Middle frontal gyrus (tissue), 1 donor: ENCODE measurements around the gene STAT5A.
"Not testable (repeated sequence)": the region's sequence is repeated elsewhere in the genome, so short reads cannot be mapped to it uniquely, and the experiment has no call there.

Experiments
- DNase-seq: peaks from one replicate; pipeline ENCODE4 v3.0.0-alpha.2; 2015; ENCODE audit warnings: low spot score; ENCODE audit errors: extremely low spot score

STAT5A gene

DNA sequence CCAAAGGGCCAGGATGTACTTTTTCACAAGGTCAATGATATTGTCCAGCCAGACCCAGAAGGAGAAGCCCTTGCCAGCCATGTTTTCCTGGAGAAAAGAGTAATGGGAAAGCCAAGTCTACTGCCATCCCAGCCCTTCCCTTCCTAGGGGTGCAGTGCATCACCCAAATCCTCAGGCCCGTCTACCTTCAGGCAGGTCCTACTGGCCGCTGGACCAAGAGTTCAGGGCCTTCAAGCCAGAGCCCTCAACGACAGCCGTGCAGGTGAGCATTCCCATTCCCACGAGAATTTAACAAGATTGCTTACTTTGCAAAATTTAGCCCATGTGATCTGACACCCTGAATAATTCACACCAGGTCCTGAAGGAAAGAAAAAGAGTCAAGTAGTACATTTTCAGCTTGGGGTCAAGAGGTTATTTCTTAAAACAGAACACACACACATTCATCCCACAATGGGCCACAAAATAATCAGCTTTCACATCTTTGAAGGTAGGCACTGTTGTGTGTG is 35.0 kb downstream of the STAT5A start:
- no peak for DNase-seq

- DNase-seq, result no peak
Observed at GRCh38 chr17:42325026-42325425, 36.7 kb downstream of the STAT5A start.

- no peak for DNase-seq
Observed at GRCh38 chr17:42329025-42329976, 41.0 kb downstream of the STAT5A start.

GRCh38 chr17:42333053-42333452 is 44.8 kb downstream of the STAT5A start:
- no peak for DNase-seq

- no peak for DNase-seq
Observed at GRCh38 chr17:42334677-42335076, 46.4 kb downstream of the STAT5A start.

- DNase-seq, result no peak
Observed at GRCh38 chr17:42337442-42337841, 49.1 kb downstream of the STAT5A start.

DNA sequence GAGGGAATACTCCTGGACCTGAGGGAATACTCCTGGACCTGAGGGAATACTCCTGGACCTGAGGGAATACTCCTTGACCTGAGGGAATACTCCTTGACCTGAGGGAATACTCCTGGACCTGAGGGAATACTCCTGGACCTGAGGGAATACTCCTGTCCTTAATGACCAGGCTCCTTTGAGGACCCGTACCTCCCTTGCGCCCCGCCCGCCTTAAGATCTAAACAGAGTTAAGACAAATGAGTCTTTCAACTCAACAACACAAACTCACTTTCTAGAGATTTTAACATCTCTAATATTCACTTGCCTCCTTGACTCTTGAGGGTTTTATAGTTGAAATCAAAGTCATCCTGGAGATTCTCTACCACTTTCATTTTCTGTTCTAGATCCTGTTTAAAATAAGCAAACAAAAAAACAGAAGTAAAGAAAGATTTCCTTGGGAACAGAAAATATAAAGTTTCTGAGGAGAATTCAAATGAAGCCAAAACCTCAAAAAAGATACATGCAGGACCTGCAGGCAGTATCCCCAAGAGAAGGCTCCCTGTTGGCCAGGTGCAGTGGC is 50.2 kb downstream of the STAT5A start:
- no peak for DNase-seq

GRCh38 chr17:42339221-42339620 is 50.9 kb downstream of the STAT5A start:
- no peak for DNase-seq

GRCh38 chr17:42340691-42341127 is 52.4 kb downstream of the STAT5A start:
- DNase-seq, result no peak

DNA sequence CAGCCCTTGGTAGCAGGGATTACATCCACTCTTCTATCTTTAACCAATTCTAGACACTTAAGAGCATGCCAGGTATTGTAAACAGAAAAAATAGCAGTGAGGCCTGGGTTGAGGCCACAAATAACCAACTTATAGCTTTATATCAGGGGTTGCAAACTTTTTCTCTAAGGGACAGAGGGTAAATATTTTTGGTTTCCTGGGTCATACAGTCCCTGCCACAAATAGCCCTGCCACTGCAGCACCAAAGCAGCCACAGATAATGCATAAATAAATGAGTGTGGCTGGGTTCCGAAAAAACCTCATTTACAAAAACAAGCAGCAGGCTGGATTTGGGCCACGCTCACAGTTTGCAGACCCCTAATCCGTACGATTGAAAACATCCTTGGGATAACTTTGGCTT is 53.3 kb downstream of the STAT5A start:
- no peak for DNase-seq

DNA sequence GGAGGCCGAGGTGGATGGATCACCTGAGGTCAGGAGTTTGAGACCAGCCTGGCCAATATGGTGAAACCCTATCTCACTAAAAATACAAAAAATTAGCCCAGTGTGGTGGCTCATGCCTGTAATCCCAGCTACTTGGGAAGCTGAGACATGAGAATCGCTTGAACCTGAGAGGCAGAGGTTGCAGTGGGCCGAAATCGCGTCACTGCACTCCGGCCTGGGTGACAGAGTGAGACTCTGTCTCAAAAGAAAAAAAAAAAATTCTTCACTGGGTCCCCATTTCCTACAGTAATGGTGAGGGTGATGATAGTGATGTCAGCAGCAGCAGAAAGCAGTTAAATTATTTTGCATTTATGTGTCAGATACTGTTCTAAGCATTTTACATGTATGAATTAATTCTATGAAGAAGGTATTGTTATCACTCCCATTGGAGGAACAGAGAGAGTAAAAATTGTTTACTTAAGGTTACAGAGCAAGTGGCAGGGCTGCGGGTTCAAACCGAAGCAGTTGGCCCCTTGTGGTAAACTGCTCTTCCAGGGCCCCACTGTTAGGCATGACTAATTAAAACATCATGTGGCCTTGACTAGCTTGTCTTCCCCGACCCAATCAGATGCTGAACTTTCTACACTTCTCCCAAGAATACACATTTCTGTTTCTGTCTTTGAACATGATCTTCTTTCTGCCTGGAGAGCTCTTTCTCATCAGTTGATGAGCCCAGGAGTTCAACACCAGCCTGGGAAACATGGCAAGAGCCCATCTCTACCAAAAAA is 54.1 kb downstream of the STAT5A start:
- DNase-seq, result no peak

DNA sequence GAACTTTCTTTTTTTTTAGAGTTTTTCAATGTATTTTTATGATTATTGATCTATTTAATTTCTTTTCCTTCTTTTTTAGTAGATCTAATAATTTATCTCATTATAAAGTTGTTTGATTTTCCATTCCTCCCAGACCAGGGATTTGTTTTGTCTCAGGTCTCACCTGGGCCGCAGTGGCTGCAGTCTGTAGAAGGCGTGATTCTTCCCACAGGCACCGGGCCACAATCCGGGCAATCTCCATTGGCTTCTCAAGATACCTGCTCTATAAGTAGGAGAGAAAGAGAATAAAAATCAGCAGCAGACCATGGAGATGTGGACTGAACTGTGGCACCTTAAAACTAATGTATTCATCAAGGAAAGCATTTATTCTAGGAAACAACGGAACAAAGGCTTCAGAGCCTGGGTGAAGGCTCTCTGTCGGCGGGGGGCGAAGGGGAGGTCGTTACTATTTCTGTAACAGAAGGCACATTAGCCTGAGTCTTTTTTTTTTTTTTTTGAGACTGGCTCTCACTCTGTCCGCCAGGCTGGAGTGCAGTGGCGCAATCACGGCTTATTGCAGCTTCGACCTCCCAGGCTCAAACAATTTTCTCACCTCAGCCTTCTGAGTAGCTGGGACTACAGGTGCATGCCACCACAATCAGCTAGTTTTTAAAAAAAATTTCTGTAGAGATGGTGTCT is 57.2 kb downstream of the STAT5A start:
- no peak for DNase-seq

DNA sequence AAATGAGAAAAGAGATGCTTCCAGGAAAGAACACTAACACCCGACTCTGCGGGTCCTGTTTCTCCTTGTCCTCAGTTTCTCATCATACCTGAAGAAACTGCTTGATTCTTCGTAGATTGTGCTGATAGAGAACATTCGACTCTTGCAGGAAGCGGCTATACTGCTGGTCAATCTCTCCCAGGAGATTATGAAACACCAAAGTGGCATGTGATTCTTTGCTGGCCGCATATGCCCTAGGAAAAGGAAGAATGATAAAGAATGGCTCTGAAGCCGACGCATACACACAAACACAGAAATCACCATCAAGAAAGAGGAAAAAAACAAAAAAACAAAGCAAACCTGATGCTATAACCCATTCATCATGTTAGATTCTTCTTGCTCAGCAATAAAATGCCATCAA is 58.2 kb downstream of the STAT5A start:
- DNase-seq, result no peak

DNA sequence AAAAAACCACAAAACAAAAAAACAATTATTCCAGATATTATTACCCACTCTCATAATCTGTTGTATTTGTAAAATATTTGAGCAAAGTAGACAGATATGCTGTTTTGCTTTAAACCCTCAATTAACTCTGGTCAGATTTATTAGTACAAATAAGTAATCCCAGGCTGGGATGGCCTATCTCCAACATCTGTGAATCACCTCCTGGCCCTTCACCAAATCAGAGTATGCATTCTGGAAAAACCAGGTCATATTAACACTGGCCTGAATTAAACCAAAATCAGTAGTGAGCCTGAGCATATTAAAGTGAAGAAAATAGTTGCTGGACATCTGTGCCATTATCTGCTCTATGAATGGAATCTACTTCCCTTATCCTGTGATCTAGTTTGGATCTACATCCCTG is 58.9 kb downstream of the STAT5A start:
- DNase-seq, result no peak

- DNase-seq, result no peak
Observed at GRCh38 chr17:42347606-42348005, 59.3 kb downstream of the STAT5A start.

GRCh38 chr17:42348104-42348503 is 59.8 kb downstream of the STAT5A start:
- no peak for DNase-seq

GRCh38 chr17:42354956-42355843 is 66.9 kb downstream of the STAT5A start:
- DNase-seq, result no peak

DNA sequence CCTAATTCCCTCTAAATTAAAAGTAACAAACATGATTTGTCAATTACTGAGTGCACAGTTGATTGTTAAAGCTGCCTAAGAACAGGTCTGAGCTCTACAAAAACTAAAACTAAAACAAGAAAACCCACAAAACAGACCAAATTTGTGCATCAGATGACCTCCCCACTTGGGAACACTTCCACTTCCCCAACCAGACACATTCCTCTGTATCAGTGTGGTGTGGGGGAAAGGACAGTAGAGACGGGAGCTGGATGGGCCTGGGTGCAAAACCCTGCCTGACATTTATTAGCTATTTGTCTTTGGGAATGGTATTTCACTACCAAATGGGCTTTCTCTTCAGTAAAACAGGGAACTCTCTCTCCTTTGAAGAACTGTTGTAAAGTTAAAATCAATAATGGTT is 70.1 kb downstream of the STAT5A start:
- DNase-seq, result no peak

- DNase-seq, result no peak
Observed at GRCh38 chr17:42359133-42359532, 70.8 kb downstream of the STAT5A start.

DNA sequence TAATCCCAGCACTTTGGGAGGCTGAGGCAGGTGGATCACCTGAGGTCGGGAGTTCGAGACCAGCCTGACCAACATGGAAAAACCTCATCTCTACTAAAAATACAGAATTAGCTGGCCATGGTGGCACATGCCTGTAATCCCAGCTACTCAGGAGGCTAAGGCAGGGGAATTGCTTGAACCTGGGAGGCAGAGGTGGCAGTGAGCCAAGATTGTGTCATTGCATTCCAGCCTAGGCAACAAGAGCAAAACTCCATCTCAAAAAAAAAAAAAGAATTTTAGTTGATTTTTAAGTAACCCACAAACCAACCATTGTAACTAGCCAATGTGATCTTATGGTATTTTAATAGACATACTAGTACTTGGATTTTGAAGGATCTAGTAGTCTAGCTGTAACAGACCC is 72.1 kb downstream of the STAT5A start:
- DNase-seq, result not testable (repeated sequence)
